PC-9 (cell line): Measurements from ENCODE around the gene ABCA4. TPM values are rescaled to one million over a fixed set of nuclear protein-coding genes. Genes with fewer than 3 reads are reported as not detected.

Source experiments
- BruUV-seq: library from RNA; stranded (reverse); fragments of 400-500 nt; replicated peaks from 2 replicates; lab custom pipeline; 2021; lab: Mats Ljungman, UMichigan
- CTCF ChIA-PET: fragments of 300-600 bp; sonication (Branson Sonifier 250); formaldehyde crosslinking; loops from one replicate; lab custom pipeline; 2022; ENCODE audit warnings: antibody characterized with exemption; lab: Charles Lee
- POLR2A ChIA-PET: fragments of 300-600 bp; sonication (Branson Sonifier 250); formaldehyde crosslinking; loops from one replicate; lab custom pipeline; 2022; ENCODE audit warnings: antibody characterized with exemption; ENCODE audit not compliant: unreplicated experiment; lab: Charles Lee
- DNase-seq, 2 experiments: peaks; one replicate each; pipeline versions ENCODE4 v3.0.0 to v3.0.0-alpha.2; 2015 to 2022; ENCODE audit warnings: mixed read lengths in 1 of 2
- H2AFZ ChIP-seq: fragments of 200-600 bp; sonication (generic); 2 replicates; pipeline ENCODE4 v1.8.1; 2017; ENCODE audit warnings: antibody characterized with exemption
- H3F3A ChIP-seq: fragments of 200-600 bp; sonication (generic); 2 replicates; pipeline ENCODE4 v1.8.1; 2017; ENCODE audit warnings: antibody characterized with exemption, mild to moderate bottlenecking, low read depth; ENCODE audit not compliant: insufficient read depth
- H3K27ac ChIP-seq: fragments of 200-600 bp; sonication (generic); 2 replicates; pipeline ENCODE4 v1.6.1; 2016; ENCODE audit warnings: mixed run types
- H3K27me3 ChIP-seq: fragments of 200-600 bp; sonication (generic); 2 replicates; pipeline ENCODE4 v1.6.1; 2016; ENCODE audit warnings: low read depth, mixed run types; ENCODE audit not compliant: insufficient read depth
- H3K36me3 ChIP-seq: fragments of 200-600 bp; sonication (generic); 2 replicates; pipeline ENCODE4 v1.6.1; 2016; ENCODE audit warnings: low read depth, mixed run types
- H3K4me1 ChIP-seq: fragments of 200-600 bp; sonication (generic); replicated peaks from 2 replicates; pipeline ENCODE4 v1.6.1; 2016; ENCODE audit warnings: mixed run types; ENCODE audit not compliant: insufficient read depth
- H3K4me2 ChIP-seq: fragments of 200-600 bp; sonication (generic); 2 replicates; pipeline ENCODE4 v1.6.1; 2017; ENCODE audit warnings: mixed run types
- H3K4me3 ChIP-seq: fragments of 200-600 bp; sonication (generic); 2 replicates; pipeline ENCODE4 v1.6.1; 2016; ENCODE audit warnings: mixed run types
- H3K79me2 ChIP-seq: fragments of 200-600 bp; sonication (generic); 2 replicates; pipeline ENCODE4 v1.6.1; 2017; ENCODE audit warnings: low read depth, mixed run types
- H3K9me2 ChIP-seq: fragments of 200-600 bp; sonication (generic); 2 replicates; pipeline ENCODE4 v1.8.1; 2017; ENCODE audit warnings: mild to moderate bottlenecking; ENCODE audit not compliant: insufficient read depth
- H3K9me3 ChIP-seq: fragments of 200-600 bp; sonication (generic); 2 replicates; pipeline ENCODE4 v1.8.1; 2016; ENCODE audit warnings: low read depth; ENCODE audit not compliant: insufficient read depth
- H4K20me1 ChIP-seq: fragments of 200-600 bp; sonication (generic); 2 replicates; pipeline ENCODE4 v1.8.1; 2017; ENCODE audit not compliant: insufficient read depth
- EZH2 ChIP-seq: fragments of 200-600 bp; sonication (generic); IDR thresholded peaks from 2 replicates; pipeline ENCODE4 v1.8.0; 2017; ENCODE audit warnings: antibody characterized with exemption, low read depth
- intact Hi-C: fragments of 100-400 bp; cut with micrococcal nuclease; formaldehyde crosslinking; loops from one replicate; pipeline ENCODE4 v1.10.0; 2022; ENCODE audit not compliant: unreplicated experiment
- total RNA-seq: library from RNA; stranded (reverse); gene quantifications from 2 replicates; pipeline ENCODE4 v1.2.3, GENCODE V29; 2021
- TF ChIP-seq, protein P1 (sequence below): fragments of 200-600 bp; sonication (generic); conservative IDR thresholded peaks from 2 replicates; pipeline ENCODE4 v1.6.1; 2017; ENCODE audit warnings: mixed run types, antibody characterized with exemption, mild to moderate bottlenecking, moderate library complexity

ABCA4 gene
- total RNA-seq, 1 experiment from 2014 or later: 20.8 TPM

GRCh38 chr1:93969371-93969770, 151.6 kb downstream of the ABCA4 start:
- no peaks in the 10 kb centered on the region for H3K36me3 ChIP-seq
- no peak overlapping the region for H2AFZ ChIP-seq
- H3K79me2 ChIP-seq: no peaks in the 10 kb centered on the region
- TF ChIP-seq, protein P1, sequence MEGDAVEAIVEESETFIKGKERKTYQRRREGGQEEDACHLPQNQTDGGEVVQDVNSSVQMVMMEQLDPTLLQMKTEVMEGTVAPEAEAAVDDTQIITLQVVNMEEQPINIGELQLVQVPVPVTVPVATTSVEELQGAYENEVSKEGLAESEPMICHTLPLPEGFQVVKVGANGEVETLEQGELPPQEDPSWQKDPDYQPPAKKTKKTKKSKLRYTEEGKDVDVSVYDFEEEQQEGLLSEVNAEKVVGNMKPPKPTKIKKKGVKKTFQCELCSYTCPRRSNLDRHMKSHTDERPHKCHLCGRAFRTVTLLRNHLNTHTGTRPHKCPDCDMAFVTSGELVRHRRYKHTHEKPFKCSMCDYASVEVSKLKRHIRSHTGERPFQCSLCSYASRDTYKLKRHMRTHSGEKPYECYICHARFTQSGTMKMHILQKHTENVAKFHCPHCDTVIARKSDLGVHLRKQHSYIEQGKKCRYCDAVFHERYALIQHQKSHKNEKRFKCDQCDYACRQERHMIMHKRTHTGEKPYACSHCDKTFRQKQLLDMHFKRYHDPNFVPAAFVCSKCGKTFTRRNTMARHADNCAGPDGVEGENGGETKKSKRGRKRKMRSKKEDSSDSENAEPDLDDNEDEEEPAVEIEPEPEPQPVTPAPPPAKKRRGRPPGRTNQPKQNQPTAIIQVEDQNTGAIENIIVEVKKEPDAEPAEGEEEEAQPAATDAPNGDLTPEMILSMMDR: no peak
- no peak for TF ChIP-seq EZH2
- ChIA-PET POLR2A (interaction anchor here (0.7 kb wide), 1 partner anchor 53 kb away, joined by 3 read pairs; no protein-coding TSS in a partner anchor), CTCF (interaction anchor here (0.6 kb wide), 1 partner anchor 69 kb away, joined by 4 read pairs; no protein-coding TSS in a partner anchor)
- no peaks in the 10 kb centered on the region for H4K20me1 ChIP-seq
- H3K27ac ChIP-seq: no peak overlapping the region
- no peak overlapping the region for H3K4me3 ChIP-seq
- H3K4me2 ChIP-seq: no peak overlapping the region
- no peaks in the 10 kb centered on the region for H3K9me2 ChIP-seq
- no TSS peak for BruUV-seq
- peaks cover 53% of the 10 kb centered on the region for H3K4me1 ChIP-seq
- H3K9me3 ChIP-seq: no peaks in the 10 kb centered on the region
- H3F3A ChIP-seq: peaks cover 37% of the 10 kb centered on the region
- intact Hi-C loops: loop anchor here (10.0 kb wide), 2 partner anchors 285 to 655 kb away; no protein-coding TSS in a partner anchor
- no peak for DNase-seq
- H3K27me3 ChIP-seq: no peaks in the 10 kb centered on the region

- Histone ChIP-seq H3K4me3 (no peak overlapping the region), H3K4me2 (peak overlapping the region; percentile 83), H3K9me3 (no peaks in the 10 kb centered on the region), H2AFZ (no peak overlapping the region), H3F3A (peaks cover 57% of the 10 kb centered on the region), H3K27ac (peak overlapping the region; percentile 99), H4K20me1 (no peaks in the 10 kb centered on the region), H3K9me2 (no peaks in the 10 kb centered on the region), H3K27me3 (no peaks in the 10 kb centered on the region), H3K79me2 (no peaks in the 10 kb centered on the region), H3K36me3 (no peaks in the 10 kb centered on the region), H3K4me1 (peaks cover 74% of the 10 kb centered on the region)
- POLR2A ChIA-PET: interaction anchor here (0.6 kb wide), 2 partner anchors 26 to 710 kb away, joined by 4 read pairs; no protein-coding TSS in a partner anchor
- no peak for DNase-seq
- CTCF ChIA-PET: no interaction called here
- no peak for TF ChIP-seq EZH2
- TF ChIP-seq, protein P1: no peak
- BruUV-seq: no TSS peak
- intact Hi-C loops: loop anchor here (10.0 kb wide), 2 partner anchors 287 to 657 kb away; no protein-coding TSS in a partner anchor
Observed at GRCh38 chr1:93967306-93967705, 153.6 kb downstream of the ABCA4 start.

DNA sequence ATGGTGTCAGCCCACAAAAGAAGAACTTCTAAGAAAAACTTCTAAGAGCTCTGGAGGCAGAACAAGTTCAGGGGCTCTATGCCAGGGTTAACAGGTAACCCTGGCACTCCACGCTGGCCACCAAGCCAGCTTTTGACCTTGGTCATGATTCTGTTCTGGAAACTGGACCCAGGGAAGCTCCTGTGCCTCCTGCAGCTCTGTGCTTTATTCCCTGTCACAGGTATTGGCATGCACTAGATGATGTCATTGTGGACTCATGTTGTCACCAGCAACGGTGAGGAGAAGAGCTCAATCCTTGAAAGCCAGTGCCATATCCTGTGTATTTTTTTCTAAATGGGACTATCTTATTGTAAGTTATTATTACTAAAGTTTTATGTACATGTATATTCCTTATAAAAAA, 155.1 kb downstream of the ABCA4 start:
- no peaks in the 10 kb centered on the region for H3K79me2 ChIP-seq
- DNase-seq: peak in 1 of 2 experiments; percentile 62
- H4K20me1 ChIP-seq: no peaks in the 10 kb centered on the region
- CTCF ChIA-PET: interaction anchor here (0.6 to 2.0 kb wide), 5 partner anchors 37 to 163 kb away, joined by 3 to 8 read pairs (median 3); no protein-coding TSS in a partner anchor
- BruUV-seq: no TSS peak
- no peaks in the 10 kb centered on the region for H3K9me2 ChIP-seq
- H3K4me1 ChIP-seq: peaks cover 88% of the 10 kb centered on the region
- H2AFZ ChIP-seq: peak overlapping the region; percentile 28; the same call in 1 of the 2 replicates
- H3K9me3 ChIP-seq: no peaks in the 10 kb centered on the region
- peaks cover 63% of the 10 kb centered on the region for H3F3A ChIP-seq
- TF ChIP-seq, protein P1: no peak
- no peak for TF ChIP-seq EZH2
- POLR2A ChIA-PET: interaction anchor here (0.6 to 3.3 kb wide), 9 partner anchors 10 to 591 kb away, joined by 3 to 116 read pairs (median 4); no protein-coding TSS in a partner anchor
- no peaks in the 10 kb centered on the region for H3K27me3 ChIP-seq
- no peaks in the 10 kb centered on the region for H3K36me3 ChIP-seq
- H3K4me3 ChIP-seq: peak overlapping the region; percentile 43; the same call in 1 of the 2 replicates
- intact Hi-C loops: loop anchor here (1.0 to 10.0 kb wide), 6 partner anchors 23 to 659 kb away; no protein-coding TSS in a partner anchor
- H3K4me2 ChIP-seq: peak overlapping the region; percentile 83
- H3K27ac ChIP-seq: peak overlapping the region; percentile 99
